IMR-90 (cell line): ENCODE measurements around the gene GMEB2. TPM values are rescaled to one million over a fixed set of nuclear protein-coding genes. Genes with fewer than 3 reads are reported as not detected.
A peak's percentile ranks its signal among the peaks of the same experiment; 100 is the strongest.

Experiments used
- ATAC-seq: fragments of 200-7000 bp; cut with Tn5 transposase; 2 replicates; pipeline ENCODE4 v1.9.1; 2020; ENCODE audit warnings: low read depth, mild to moderate bottlenecking, moderate library complexity
- BruUV-seq: library from RNA; stranded (reverse); fragments of 400-500 nt; replicated peaks from 2 replicates; lab custom pipeline; 2021; lab: Mats Ljungman, UMichigan
- CTCF ChIA-PET: fragments of 300-600 bp; formaldehyde crosslinking; extraction: SDS; loops from one replicate; lab custom pipeline; 2021; ENCODE audit warnings: antibody characterized with exemption; lab: Yijun Ruan, JAX
- POLR2A ChIA-PET: fragments of 300-600 bp; sonication (Branson Sonifier 250); formaldehyde crosslinking; loops from one replicate; lab custom pipeline; 2022; ENCODE audit warnings: antibody characterized with exemption; ENCODE audit not compliant: unreplicated experiment; lab: Charles Lee
- DNase-seq: peaks from one replicate; pipeline ENCODE4 v3.0.0; 2013
- H2AFZ ChIP-seq: replicated peaks from 2 replicates; pipeline ENCODE3; 2013; ENCODE audit warnings: low read length, mild to moderate bottlenecking; ENCODE audit not compliant: poor library complexity
- H2AK5ac ChIP-seq: 2 replicates; pipeline ENCODE4 v1.6.1; 2013; ENCODE audit warnings: low read depth, low read length, inconsistent platforms
- H2AK9ac ChIP-seq: replicated peaks from 2 replicates; pipeline ENCODE3; 2013; ENCODE audit warnings: mild to moderate bottlenecking, low read depth, low read length, moderate library complexity; ENCODE audit not compliant: poor library complexity
- H2BK120ac ChIP-seq: 2 replicates; pipeline ENCODE4 v1.6.1; 2013; ENCODE audit warnings: low read depth, low read length, inconsistent platforms
- H2BK15ac ChIP-seq: 3 replicates; pipeline ENCODE4 v1.6.1; 2013; ENCODE audit warnings: low read depth, low read length, inconsistent platforms
- H2BK20ac ChIP-seq: 2 replicates; pipeline ENCODE4 v1.6.1; 2013; ENCODE audit warnings: low read depth, mild to moderate bottlenecking, inconsistent platforms, low read length, moderate library complexity
- H2BK5ac ChIP-seq: 2 replicates; pipeline ENCODE4 v1.6.1; 2013; ENCODE audit warnings: mild to moderate bottlenecking, low read depth, low read length, inconsistent platforms; ENCODE audit not compliant: poor library complexity, severe bottlenecking
- H3K14ac ChIP-seq: replicated peaks from 2 replicates; pipeline ENCODE4 v1.6.1; 2013; ENCODE audit warnings: low read depth, low read length, inconsistent platforms
- H3K18ac ChIP-seq: 2 replicates; pipeline ENCODE4 v1.6.1; 2013; ENCODE audit warnings: low read depth, low read length, control low read depth
- H3K23ac ChIP-seq: 2 replicates; pipeline ENCODE4 v1.6.1; 2013; ENCODE audit warnings: low read depth, low read length, inconsistent platforms
- H3K27ac ChIP-seq: 2 replicates; pipeline ENCODE4 v1.5.1; 2013; ENCODE audit warnings: mild to moderate bottlenecking, control low read depth, low read length; ENCODE audit not compliant: insufficient read depth
- H3K27me3 ChIP-seq: 2 replicates; pipeline ENCODE4 v1.6.1; 2013; ENCODE audit warnings: low read length; ENCODE audit not compliant: control insufficient read depth, insufficient read depth
- H3K36me3 ChIP-seq: 2 replicates; pipeline ENCODE4 v1.6.1; 2013; ENCODE audit warnings: low read length, mixed read lengths; ENCODE audit not compliant: control insufficient read depth, insufficient read depth
- H3K4ac ChIP-seq: 2 replicates; pipeline ENCODE4 v1.6.1; 2013; ENCODE audit warnings: low read depth, low read length, inconsistent platforms
- H3K4me1 ChIP-seq: 2 replicates; pipeline ENCODE4 v1.6.1; 2013; ENCODE audit warnings: low read length, mixed read lengths; ENCODE audit not compliant: control insufficient read depth, insufficient read depth
- H3K4me2 ChIP-seq: 2 replicates; pipeline ENCODE4 v1.6.1; 2013; ENCODE audit warnings: low read depth, mild to moderate bottlenecking, control low read depth, low read length, moderate library complexity
- H3K4me3 ChIP-seq: 2 replicates; pipeline ENCODE4 v1.5.1; 2013; ENCODE audit warnings: low read depth, mild to moderate bottlenecking, control low read depth, low read length, moderate library complexity; ENCODE audit not compliant: insufficient read depth
- H3K56ac ChIP-seq: 2 replicates; pipeline ENCODE4 v1.6.1; 2013; ENCODE audit warnings: low read length, inconsistent platforms; ENCODE audit not compliant: insufficient read depth; ENCODE audit errors: extremely low read depth
- H3K79me1 ChIP-seq, 2 experiments: 2 replicates each; pipeline ENCODE4 v1.6.1; 2013; ENCODE audit warnings: low read length in 2 of 2, inconsistent platforms in 1 of 2, low read depth in 1 of 2
- H3K9ac ChIP-seq: 2 replicates; pipeline ENCODE4 v1.6.1; 2013; ENCODE audit warnings: low read depth, low read length, control low read depth
- H3K9me1 ChIP-seq: 2 replicates; pipeline ENCODE4 v1.6.1; 2013; ENCODE audit warnings: low read length, inconsistent platforms; ENCODE audit not compliant: insufficient read depth
- H3K9me3 ChIP-seq: 2 replicates; pipeline ENCODE4 v1.6.1; 2013; ENCODE audit warnings: low read length; ENCODE audit not compliant: control insufficient read depth, insufficient read depth
- H4K20me1 ChIP-seq: 2 replicates; pipeline ENCODE4 v1.6.1; 2013; ENCODE audit warnings: low read length, inconsistent platforms; ENCODE audit not compliant: insufficient read depth
- H4K5ac ChIP-seq: 2 replicates; pipeline ENCODE4 v1.6.1; 2013; ENCODE audit warnings: mild to moderate bottlenecking, low read depth, low read length, control low read depth
- H4K8ac ChIP-seq, 2 experiments: 2 replicates each; pipeline ENCODE4 v1.6.1; 2013; ENCODE audit warnings: low read depth in 2 of 2, low read length in 2 of 2, control low read depth in 1 of 2, inconsistent platforms in 1 of 2
- H4K91ac ChIP-seq: 2 replicates; pipeline ENCODE4 v1.6.1; 2013; ENCODE audit warnings: low read depth, low read length, inconsistent platforms; ENCODE audit not compliant: insufficient read depth
- FOS ChIP-seq: fragments of 150-350 bp; IDR thresholded peaks from 2 replicates; pipeline ENCODE4 v1.6.1; 2016; ENCODE audit warnings: low read depth, low read length
- MAFK ChIP-seq: IDR thresholded peaks from 2 replicates; pipeline ENCODE4 v1.6.1; 2012; ENCODE audit warnings: low read depth, low read length, improper control_type of control experiment
- MAZ ChIP-seq: IDR thresholded peaks from 2 replicates; pipeline ENCODE4 v1.6.1; 2012; ENCODE audit warnings: low read depth, mild to moderate bottlenecking, low read length, improper control_type of control experiment, moderate library complexity, borderline replicate concordance
- MXI1 ChIP-seq: IDR thresholded peaks from 2 replicates; pipeline ENCODE4 v1.6.1; 2012; ENCODE audit warnings: low read depth, mild to moderate bottlenecking, low read length, moderate library complexity, borderline replicate concordance
- NFE2L2 ChIP-seq: fragments of 150-350 bp; IDR thresholded peaks from 2 replicates; pipeline ENCODE4 v1.6.1; 2016; ENCODE audit warnings: low read depth, mild to moderate bottlenecking, low read length
- POLR2A ChIP-seq: IDR thresholded peaks from 2 replicates; pipeline ENCODE4 v1.6.1; 2012; ENCODE audit warnings: mild to moderate bottlenecking, low read depth, low read length
- RAD21 ChIP-seq: IDR thresholded peaks from 2 replicates; pipeline ENCODE4 v1.6.1; 2012; ENCODE audit warnings: low read length, improper control_type of control experiment
- RCOR1 ChIP-seq: IDR thresholded peaks from 2 replicates; pipeline ENCODE4 v1.6.1; 2012; ENCODE audit warnings: mild to moderate bottlenecking, low read length, improper control_type of control experiment; ENCODE audit not compliant: insufficient replicate concordance
- RFX5 ChIP-seq: IDR thresholded peaks from 2 replicates; pipeline ENCODE4 v1.8.0; 2012; ENCODE audit warnings: low read depth, mild to moderate bottlenecking, low read length, moderate library complexity
- SMC3 ChIP-seq: fragments of 150-350 bp; IDR thresholded peaks from 2 replicates; pipeline ENCODE4 v1.6.1; 2016; ENCODE audit warnings: low read depth, mild to moderate bottlenecking, antibody characterized with exemption, low read length, moderate library complexity
- WGBS, 2 experiments: methylation state at CpG; one replicate each; pipeline versions ENCODE4 v1.1.5 to v1.1.7; 2013; ENCODE audit warnings: missing lambda C conversion rate in 2 of 2; ENCODE audit not compliant: insufficient read length in 1 of 2; ENCODE audit errors: extremely low coverage in 2 of 2; 5-methylcytosine and 5-hydroxymethylcytosine counted together
- dilution Hi-C: fragments of 300-500 bp; cut with HindIII; formaldehyde crosslinking; loops from one replicate; pipeline ENCODE4 v1.14.3; 2018; ENCODE audit warnings: low sequenced_read_pairs; ENCODE audit not compliant: unreplicated experiment
- in situ Hi-C: fragments of 300-500 bp; cut with MboI; formaldehyde crosslinking; loops from 3 replicates; pipeline ENCODE4 v1.14.3; 2019; ENCODE audit warnings: low sequenced_read_pairs, inconsistent platforms, mixed read lengths
- intact Hi-C: fragments of 100-400 bp; cut with micrococcal nuclease; formaldehyde crosslinking; loops from 2 replicates; pipeline ENCODE4 v1.10.0; 2022
- polyA plus RNA-seq, 3 experiments: library from polyadenylated mRNA; depleted of rRNA; stranded (reverse); fragments of >200 nt; gene quantifications; 2 replicates each; pipeline ENCODE4 v1.2.3, GENCODE V29; 2012; ENCODE audit warnings: low replicate concordance in 1 of 3
- total RNA-seq: library from RNA; depleted of rRNA; stranded (reverse); fragments of >200 nt; gene quantifications from 2 replicates; pipeline ENCODE4 v1.2.3, GENCODE V29; 2012
- TF ChIP-seq, protein P1 (sequence below): fragments of 150-350 bp; IDR thresholded peaks from 2 replicates; pipeline ENCODE4 v1.6.1; 2017; ENCODE audit warnings: mild to moderate bottlenecking, antibody characterized with exemption, low read length, low read depth
- TF ChIP-seq, protein P2 (sequence below): conservative IDR thresholded peaks from 2 replicates; pipeline ENCODE4 v1.5.1; 2012; ENCODE audit warnings: mild to moderate bottlenecking, low read depth, low read length, improper control_type of control experiment

Gene GMEB2
- total and polyA plus RNA-seq, 2 of the 4 experiments (the other 2 are of a cell fraction): 5.0 to 10.0 TPM

DNA sequence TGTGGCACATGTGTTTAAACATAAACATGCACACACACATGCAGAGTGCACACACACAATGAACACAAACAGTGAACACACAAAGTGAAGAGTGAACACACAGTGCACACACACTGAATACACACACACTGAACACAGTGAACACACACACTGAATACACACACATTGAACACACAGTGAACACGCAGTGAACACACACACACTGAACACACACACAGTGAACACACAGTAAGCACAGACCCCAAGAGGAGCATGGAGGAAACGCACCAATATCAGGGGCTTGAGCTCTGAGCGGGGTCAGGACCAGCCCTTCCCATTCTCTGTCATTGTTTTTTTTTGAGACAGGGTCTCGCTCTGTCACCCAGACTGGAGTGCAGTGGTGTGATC is 35.8 kb downstream of the GMEB2 start:
- Histone ChIP-seq H3K4ac (no peak overlapping the region), H2AK9ac (no peak overlapping the region), H2BK20ac (no peak overlapping the region), H3K27ac (no peak overlapping the region), H3K27me3 (no peaks in the 10 kb centered on the region), H3K4me2 (no peak overlapping the region), H3K4me3 (no peak overlapping the region), H3K23ac (no peak overlapping the region), H3K36me3 (peaks cover 48% of the 10 kb centered on the region), H4K8ac (no peak overlapping the region), H2BK15ac (no peak overlapping the region), H3K79me1 (peaks cover 0 to 10% of the 10 kb centered on the region in 2 experiments; a peak in 2 of 4 replicates), H2AFZ (no peak overlapping the region), H3K9me1 (peaks cover 4% of the 10 kb centered on the region; the same call in 1 of the 2 replicates), H4K91ac (no peak overlapping the region), H3K56ac (no peak overlapping the region; the same call in 1 of the 2 replicates), H3K4me1 (peaks cover 7% of the 10 kb centered on the region), H3K14ac (no peak overlapping the region), H3K9ac (no peak overlapping the region), H4K20me1 (no peaks in the 10 kb centered on the region; the same call in none of the 2 replicates), H4K5ac (no peak overlapping the region), H2BK120ac (no peak overlapping the region), H3K9me3 (no peaks in the 10 kb centered on the region), H2BK5ac (no peak overlapping the region), H3K18ac (no peak overlapping the region), H2AK5ac (peak overlapping the region; percentile 15; the same call in 1 of the 2 replicates)
- in situ Hi-C loops (no loop called here), dilution Hi-C loops (no loop called here), intact Hi-C loops (no loop called here)
- DNase-seq (no peak), ATAC-seq (no peak)
- BruUV-seq: no TSS peak
- no peak for TF ChIP-seq MAZ
- no peak for TF ChIP-seq POLR2A
- TF ChIP-seq MAFK: no peak
- no peak for TF ChIP-seq RFX5
- TF ChIP-seq, protein P1, sequence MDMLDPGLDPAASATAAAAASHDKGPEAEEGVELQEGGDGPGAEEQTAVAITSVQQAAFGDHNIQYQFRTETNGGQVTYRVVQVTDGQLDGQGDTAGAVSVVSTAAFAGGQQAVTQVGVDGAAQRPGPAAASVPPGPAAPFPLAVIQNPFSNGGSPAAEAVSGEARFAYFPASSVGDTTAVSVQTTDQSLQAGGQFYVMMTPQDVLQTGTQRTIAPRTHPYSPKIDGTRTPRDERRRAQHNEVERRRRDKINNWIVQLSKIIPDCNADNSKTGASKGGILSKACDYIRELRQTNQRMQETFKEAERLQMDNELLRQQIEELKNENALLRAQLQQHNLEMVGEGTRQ: no peak
- no peak for TF ChIP-seq RCOR1
- TF ChIP-seq RAD21: no peak
- no peak for TF ChIP-seq FOS
- no peak for TF ChIP-seq MXI1
- TF ChIP-seq NFE2L2: no peak
- TF ChIP-seq, protein P2, sequence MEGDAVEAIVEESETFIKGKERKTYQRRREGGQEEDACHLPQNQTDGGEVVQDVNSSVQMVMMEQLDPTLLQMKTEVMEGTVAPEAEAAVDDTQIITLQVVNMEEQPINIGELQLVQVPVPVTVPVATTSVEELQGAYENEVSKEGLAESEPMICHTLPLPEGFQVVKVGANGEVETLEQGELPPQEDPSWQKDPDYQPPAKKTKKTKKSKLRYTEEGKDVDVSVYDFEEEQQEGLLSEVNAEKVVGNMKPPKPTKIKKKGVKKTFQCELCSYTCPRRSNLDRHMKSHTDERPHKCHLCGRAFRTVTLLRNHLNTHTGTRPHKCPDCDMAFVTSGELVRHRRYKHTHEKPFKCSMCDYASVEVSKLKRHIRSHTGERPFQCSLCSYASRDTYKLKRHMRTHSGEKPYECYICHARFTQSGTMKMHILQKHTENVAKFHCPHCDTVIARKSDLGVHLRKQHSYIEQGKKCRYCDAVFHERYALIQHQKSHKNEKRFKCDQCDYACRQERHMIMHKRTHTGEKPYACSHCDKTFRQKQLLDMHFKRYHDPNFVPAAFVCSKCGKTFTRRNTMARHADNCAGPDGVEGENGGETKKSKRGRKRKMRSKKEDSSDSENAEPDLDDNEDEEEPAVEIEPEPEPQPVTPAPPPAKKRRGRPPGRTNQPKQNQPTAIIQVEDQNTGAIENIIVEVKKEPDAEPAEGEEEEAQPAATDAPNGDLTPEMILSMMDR: no peak
- TF ChIP-seq SMC3: no peak
- POLR2A ChIA-PET: no interaction called here
- WGBS, 2 experiments: 100% methylated on average over 2 of the region's 4 CpGs; no CpG with 5 or more reads in 1 of the 2 experiments
- CTCF ChIA-PET: no interaction called here
